Esophagus squamous epithelium (tissue), 5 donors: ENCODE data around the gene ZNF334. TPM values are rescaled to one million over a fixed set of nuclear protein-coding genes. Genes with fewer than 3 reads are reported as not detected.

Source experiments
- DNase-seq: peaks from one replicate; lab custom pipeline; 2025; lab: John Stamatoyannopoulos, UW
- H3K27ac ChIP-seq, 4 donors: fragments of 200-600 bp; sonication (generic); one replicate each; pipeline ENCODE4 v1.5.1; 2016 to 2019; ENCODE audit warnings: mild to moderate bottlenecking in 1 of 4
- H3K27me3 ChIP-seq, 4 donors: fragments of 200-600 bp; sonication (generic); 1 replicate in 3 of 4; 2 replicates in 1 of 4; pipeline versions ENCODE4 v1.5.1 to v1.6.0; 2017 to 2021; ENCODE audit warnings: antibody characterized with exemption in 1 of 4
- H3K36me3 ChIP-seq, 3 donors: fragments of 200-600 bp; sonication (generic); one replicate each; pipeline ENCODE4 v1.5.1; 2016 to 2019
- H3K4me1 ChIP-seq, 3 donors: fragments of 200-600 bp; sonication (generic); one replicate each; pipeline ENCODE4 v1.5.1; 2017 to 2019
- H3K4me3 ChIP-seq, 4 donors: fragments of 200-600 bp; sonication (generic); 1 replicate in 3 of 4; 2 replicates in 1 of 4; pipeline ENCODE4 v1.5.1; 2016 to 2019; ENCODE audit warnings: mild to moderate bottlenecking in 2 of 4, moderate library complexity in 1 of 4
- H3K9me3 ChIP-seq, 3 donors: fragments of 200-600 bp; sonication (generic); one replicate each; pipeline ENCODE4 v1.5.1; 2016 to 2019
- CTCF ChIP-seq, 6 experiments: fragments of 450-650 bp in 4 of 6; fragments of 200-600 bp in 2 of 6; sonication (generic) in 2 of 6; IDR thresholded peaks; one replicate each; pipeline ENCODE4 v1.5.1; 2016 to 2019; ENCODE audit warnings: antibody characterized with exemption in 6 of 6, mild to moderate bottlenecking in 4 of 6, moderate library complexity in 4 of 6
- POLR2A ChIP-seq, 4 donors: fragments of 450-650 bp; IDR thresholded peaks; one replicate each; pipeline ENCODE4 v1.6.1; 2017; ENCODE audit warnings: antibody characterized with exemption in 4 of 4, mild to moderate bottlenecking in 4 of 4, moderate library complexity in 3 of 4
- WGBS, 2 donors: methylation state at CpG; one replicate each; pipeline ENCODE4 v1.1.5; 2018; 5-methylcytosine and 5-hydroxymethylcytosine counted together
- intact Hi-C: fragments of 100-400 bp; cut with DNase I; formaldehyde crosslinking; loops from one replicate; pipeline ENCODE4 v1.15.0; 2022
- total RNA-seq, 4 donors: library from RNA; depleted of rRNA; stranded (reverse); fragments of >200 nt; gene quantifications; one replicate each; pipeline ENCODE4 v1.1.0, GENCODE V29; 2016
- donor health status: DM: yes; HTN: yes; CAD: no.

Gene ZNF334
- total RNA-seq, 4 donors from 2014 or later: 0.27 to 1.1 (median 0.90) TPM

DNA sequence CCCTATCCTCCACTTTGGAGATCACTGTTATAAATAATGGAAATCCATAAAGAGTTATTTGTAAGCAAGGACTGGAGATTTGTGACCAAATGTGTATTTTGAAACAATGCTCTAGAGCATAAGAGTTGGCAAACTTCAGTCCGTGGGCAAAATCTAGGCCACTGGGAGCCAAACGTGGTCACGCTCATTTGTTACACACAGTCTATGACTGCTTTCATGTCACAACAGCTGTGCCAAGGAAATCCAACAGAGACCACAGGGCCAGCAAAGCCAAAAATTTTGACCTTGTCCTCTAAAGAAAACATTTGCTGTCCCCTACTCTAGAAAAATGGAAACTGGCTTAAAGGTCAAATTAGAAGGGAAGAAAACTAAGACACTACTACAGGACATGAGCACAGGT is 7.9 kb downstream of the ZNF334 start:
- intact Hi-C loops: no loop called here

DNA sequence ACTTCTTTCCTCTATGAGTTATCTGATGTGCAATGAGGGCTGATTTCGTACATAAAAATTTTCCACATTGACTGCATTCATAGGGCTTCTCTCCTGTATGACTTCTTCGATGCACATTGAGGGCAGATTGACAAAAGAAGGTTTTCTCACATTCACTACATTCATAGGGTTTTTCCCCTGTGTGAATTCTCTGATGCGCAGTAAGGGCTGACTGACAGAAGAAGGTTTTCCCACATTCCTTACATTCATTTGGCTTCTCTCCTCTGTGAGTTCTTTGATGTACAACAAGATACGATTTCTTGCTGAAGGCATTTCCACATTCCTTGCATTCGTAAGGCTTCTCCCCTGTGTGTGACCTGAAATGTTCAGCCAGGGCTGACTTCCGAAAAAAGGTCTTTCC is 11.4 kb downstream of the ZNF334 start:
- no peak for DNase-seq
- WGBS, 2 donors: 84 to 86% methylated on average over 6 of the region's 6 CpGs
- H3K36me3 ChIP-seq: no peaks in the 10 kb centered on the region
- no peaks in the 10 kb centered on the region for H3K27me3 ChIP-seq
- no peaks in the 10 kb centered on the region for H3K4me1 ChIP-seq
- H3K27ac ChIP-seq: no peak overlapping the region
- intact Hi-C loops: no loop called here
- TF ChIP-seq CTCF (IDR thresholded peaks at IDR 0.05) (no peak), POLR2A (IDR thresholded peaks at IDR 0.05) (no peak)
- no peak overlapping the region for H3K4me3 ChIP-seq
- peaks cover 0 to 32% (median 31%) of the 10 kb centered on the region in 3 donors for H3K9me3 ChIP-seq

More for the DNA sequence above, 7.9 kb downstream of the ZNF334 start:
- Histone ChIP-seq H3K27me3 (no peaks in the 10 kb centered on the region), H3K36me3 (no peaks in the 10 kb centered on the region), H3K27ac (no peak overlapping the region), H3K4me1 (no peaks in the 10 kb centered on the region), H3K9me3 (peaks cover 0 to 25% (median 23%) of the 10 kb centered on the region in 3 donors), H3K4me3 (no peak overlapping the region)
- 87 to 92% methylated on average over 3 of the region's 3 CpGs for WGBS, 2 donors
- DNase-seq: no peak
- no peak for TF ChIP-seq CTCF (IDR thresholded peaks at IDR 0.05)
- no peak for TF ChIP-seq POLR2A (IDR thresholded peaks at IDR 0.05)

DNA sequence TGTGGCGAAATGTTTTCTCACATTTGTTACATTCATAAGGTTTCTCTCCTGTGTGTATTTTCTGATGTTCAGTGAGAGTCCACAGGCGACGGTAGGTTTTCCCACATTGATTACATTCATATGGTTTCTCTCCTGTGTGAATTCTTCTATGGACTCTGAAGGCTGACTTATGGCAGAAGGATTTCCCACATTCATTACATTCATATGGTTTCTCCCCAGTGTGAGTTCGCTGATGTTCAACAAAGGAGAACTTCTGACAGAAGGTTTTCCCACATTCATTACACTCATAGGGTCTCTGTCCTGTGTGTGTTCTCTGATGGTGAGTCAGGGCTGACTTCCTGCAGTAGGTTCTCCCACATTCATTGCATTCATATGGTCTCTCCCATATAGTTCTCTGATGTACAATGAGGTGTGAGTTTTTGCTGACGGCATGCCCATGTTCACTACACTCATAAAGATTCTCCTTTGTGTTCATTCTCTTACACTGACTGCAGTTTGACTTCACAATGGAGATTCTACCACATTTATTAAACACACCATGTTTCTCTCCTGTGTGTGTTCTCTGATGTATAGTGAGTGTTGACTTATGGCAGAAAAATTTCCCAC is 11.9 kb downstream of the ZNF334 start:
- Histone ChIP-seq H3K4me3 (no peak overlapping the region), H3K27ac (no peak overlapping the region), H3K36me3 (no peaks in the 10 kb centered on the region), H3K4me1 (no peaks in the 10 kb centered on the region), H3K9me3 (peaks cover 0 to 32% (median 31%) of the 10 kb centered on the region in 3 donors), H3K27me3 (no peaks in the 10 kb centered on the region)
- 85 to 95% methylated on average over 5 of the region's 5 CpGs for WGBS, 2 donors
- no peak for DNase-seq
- no peak for TF ChIP-seq CTCF (IDR thresholded peaks at IDR 0.05)
- TF ChIP-seq POLR2A (IDR thresholded peaks at IDR 0.05): no peak
- intact Hi-C loops: no loop called here

GRCh38 chr20:46494077-46494476 is 19.3 kb downstream of the ZNF334 start:
- intact Hi-C loops: no loop called here
- H3K4me1 ChIP-seq: no peaks in the 10 kb centered on the region
- H3K4me3 ChIP-seq: no peak overlapping the region
- no peak for DNase-seq
- H3K27me3 ChIP-seq: peaks cover 0 to 26% (median 0%) of the 10 kb centered on the region in 4 donors
- no peaks in the 10 kb centered on the region for H3K9me3 ChIP-seq
- WGBS, 2 donors: 54 to 68% methylated on average over 4 of the region's 4 CpGs
- TF ChIP-seq POLR2A (IDR thresholded peaks at IDR 0.05): no peak
- TF ChIP-seq CTCF (IDR thresholded peaks at IDR 0.05): no peak
- H3K36me3 ChIP-seq: no peaks in the 10 kb centered on the region
- H3K27ac ChIP-seq: no peak overlapping the region

GRCh38 chr20:46491354-46491753 is 22.0 kb downstream of the ZNF334 start:
- no peaks in the 10 kb centered on the region for H3K4me1 ChIP-seq
- intact Hi-C loops: no loop called here
- no peaks in the 10 kb centered on the region for H3K9me3 ChIP-seq
- no peak for DNase-seq
- H3K4me3 ChIP-seq: no peak overlapping the region
- peaks cover 0 to 44% (median 0%) of the 10 kb centered on the region in 4 donors for H3K27me3 ChIP-seq
- TF ChIP-seq POLR2A (IDR thresholded peaks at IDR 0.05) (no peak), CTCF (IDR thresholded peaks at IDR 0.05) (no peak)
- no peak overlapping the region for H3K27ac ChIP-seq
- no peaks in the 10 kb centered on the region for H3K36me3 ChIP-seq
- WGBS, 2 donors: 74 to 82% methylated on average over 8 of the region's 8 CpGs
